OCI-LY1 (cell line): ENCODE results near the gene LRP10.

Experiments
- CTCF ChIP-seq: fragments of 200-600 bp; sonication (generic), shearing (Covaris generic); IDR thresholded peaks from 2 replicates; pipeline ENCODE4 v1.5.1; 2017; ENCODE audit warnings: mild to moderate bottlenecking, antibody characterized with exemption, low read length, moderate library complexity, mixed read lengths
- EZH2 ChIP-seq: fragments of 200-600 bp; sonication (generic), shearing (Covaris generic); IDR thresholded peaks from 2 replicates; pipeline ENCODE4 v1.8.0; 2017; ENCODE audit warnings: borderline replicate concordance, mixed run types, mild to moderate bottlenecking, antibody characterized with exemption, low read length, moderate library complexity, mixed read lengths

- no peak for TF ChIP-seq CTCF
- TF ChIP-seq EZH2 = no peak
Observed at GRCh38 chr14:22875003-22875747, 3.6 kb downstream of the LRP10 start.
